Loucy (cell line): Measurements from ENCODE around the gene GNAQ.

Source experiments
- H2AFZ ChIP-seq: fragments of 200-600 bp; sonication (generic); 2 replicates; pipeline ENCODE4 v1.6.0; 2016; ENCODE audit warnings: antibody characterized with exemption, mild to moderate bottlenecking, low read length, moderate library complexity
- H3F3A ChIP-seq: fragments of 200-600 bp; 2 replicates; pipeline ENCODE4 v1.6.0; 2016; ENCODE audit warnings: antibody characterized with exemption, low read depth, mild to moderate bottlenecking
- H3K27me3 ChIP-seq: fragments of 200-600 bp; sonication (generic); 2 replicates; pipeline ENCODE4 v1.6.1; 2014; ENCODE audit warnings: low read length, mild to moderate bottlenecking; ENCODE audit not compliant: insufficient read depth, poor library complexity, severe bottlenecking
- H3K36me3 ChIP-seq: fragments of 200-600 bp; sonication (generic); 2 replicates; pipeline ENCODE4 v1.6.1; 2016; ENCODE audit warnings: low read length; ENCODE audit not compliant: insufficient read depth
- H3K4me1 ChIP-seq: fragments of 200-600 bp; sonication (generic); 2 replicates; pipeline ENCODE4 v1.5.1; 2014; ENCODE audit warnings: low read length, mild to moderate bottlenecking; ENCODE audit not compliant: insufficient read depth, poor library complexity, severe bottlenecking
- H3K4me2 ChIP-seq: fragments of 200-600 bp; sonication (generic); 2 replicates; pipeline ENCODE4 v1.6.0; 2014; ENCODE audit warnings: antibody characterized with exemption, low read length, low read depth, mild to moderate bottlenecking; ENCODE audit not compliant: poor library complexity, severe bottlenecking
- H3K4me3 ChIP-seq: fragments of 200-600 bp; sonication (generic); 2 replicates; pipeline ENCODE4 v1.5.1; 2014; ENCODE audit warnings: low read length, mild to moderate bottlenecking, mixed read lengths; ENCODE audit not compliant: poor library complexity, severe bottlenecking
- H3K79me2 ChIP-seq: fragments of 200-600 bp; sonication (generic); 2 replicates; pipeline ENCODE4 v1.6.1; 2014; ENCODE audit warnings: low read length; ENCODE audit not compliant: insufficient read depth
- H3K9ac ChIP-seq: fragments of 200-600 bp; sonication (generic); 2 replicates; pipeline ENCODE4 v1.6.0; 2014; ENCODE audit warnings: mild to moderate bottlenecking, low read depth, low read length, moderate library complexity; ENCODE audit not compliant: poor library complexity, severe bottlenecking
- H3K9me2 ChIP-seq: fragments of 200-600 bp; sonication (generic); replicated peaks from 2 replicates; pipeline ENCODE4 v1.6.1; 2016; ENCODE audit warnings: low read depth, low read length, mixed read lengths
- H3K9me3 ChIP-seq: fragments of 200-600 bp; sonication (generic); 2 replicates; pipeline ENCODE4 v1.6.1; 2014; ENCODE audit warnings: mild to moderate bottlenecking, antibody characterized with exemption, low read length, low read depth; ENCODE audit not compliant: insufficient read depth
- H4K20me1 ChIP-seq: fragments of 200-600 bp; sonication (generic); 2 replicates; pipeline ENCODE4 v1.6.0; 2014; ENCODE audit warnings: antibody characterized with exemption, low read length, mild to moderate bottlenecking; ENCODE audit not compliant: insufficient read depth, poor library complexity, severe bottlenecking
- CTCF ChIP-seq: fragments of 200-600 bp; sonication (generic); conservative IDR thresholded peaks from 2 replicates; pipeline ENCODE4 v1.5.1; 2014; ENCODE audit warnings: mild to moderate bottlenecking, antibody characterized with exemption, low read length
- EZH2phosphoT487 ChIP-seq: fragments of 200-600 bp; IDR thresholded peaks from 2 replicates; pipeline ENCODE4 v1.6.1; 2018; ENCODE audit warnings: antibody characterized with exemption, mild to moderate bottlenecking, moderate library complexity, borderline replicate concordance

Gene GNAQ

GRCh38 chr9:77807846-77808750 lies 223.5 kb downstream of the GNAQ start:
- TF ChIP-seq EZH2phosphoT487 (no peak), CTCF (no peak)
- peaks cover 47% of the 10 kb centered on the region for H4K20me1 ChIP-seq
- H3K79me2 ChIP-seq = peaks cover 45% of the 10 kb centered on the region
- peak overlapping the region; percentile 52 for H3K4me3 ChIP-seq
- no peaks in the 10 kb centered on the region for H3K9me2 ChIP-seq
- peaks cover 71% of the 10 kb centered on the region for H3K36me3 ChIP-seq
- peak overlapping the region; percentile 75 for H3K4me2 ChIP-seq
- H3K4me1 ChIP-seq = peaks cover 37% of the 10 kb centered on the region
- no peaks in the 10 kb centered on the region for H3K27me3 ChIP-seq
- peak overlapping the region; percentile 62 for H3K9ac ChIP-seq
- no peaks in the 10 kb centered on the region for H3K9me3 ChIP-seq
- H3F3A ChIP-seq = peaks cover 19% of the 10 kb centered on the region
- no peak overlapping the region for H2AFZ ChIP-seq

GRCh38 chr9:77807281-77807683 lies 224.3 kb downstream of the GNAQ start:
- Histone ChIP-seq H3K9ac (peak overlapping the region; percentile 62), H3F3A (peaks cover 19% of the 10 kb centered on the region), H3K4me3 (peak overlapping the region; percentile 52), H3K36me3 (peaks cover 72% of the 10 kb centered on the region), H4K20me1 (peaks cover 46% of the 10 kb centered on the region), H3K9me2 (no peaks in the 10 kb centered on the region), H3K4me2 (peak overlapping the region; percentile 75), H3K9me3 (no peaks in the 10 kb centered on the region), H3K27me3 (no peaks in the 10 kb centered on the region), H3K79me2 (peaks cover 51% of the 10 kb centered on the region), H3K4me1 (peaks cover 37% of the 10 kb centered on the region), H2AFZ (no peak overlapping the region)
- TF ChIP-seq CTCF (no peak), EZH2phosphoT487 (no peak)

DNA sequence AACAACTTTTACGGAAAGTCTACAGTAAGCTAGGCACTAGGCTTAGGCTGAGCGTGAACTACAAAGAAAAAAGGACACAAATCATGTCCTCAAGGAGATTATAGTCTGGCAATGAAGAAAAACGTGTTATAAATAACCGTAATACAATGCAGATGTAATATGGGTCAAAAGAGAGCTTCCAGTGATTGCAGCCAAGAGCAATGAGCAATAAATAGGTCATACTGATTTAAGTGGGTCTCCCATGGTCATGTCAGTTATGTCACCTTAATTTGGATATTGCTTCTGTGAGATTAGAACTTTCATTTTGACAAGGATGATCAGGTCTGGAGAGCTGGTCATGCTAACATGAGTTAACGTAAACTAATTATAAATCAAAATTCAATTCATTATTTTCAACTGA lies 224.9 kb downstream of the GNAQ start:
- H3K9me2 ChIP-seq = no peaks in the 10 kb centered on the region
- H4K20me1 ChIP-seq = peaks cover 40% of the 10 kb centered on the region
- no peaks in the 10 kb centered on the region for H3K9me3 ChIP-seq
- no peak for TF ChIP-seq CTCF
- no peak for TF ChIP-seq EZH2phosphoT487
- H2AFZ ChIP-seq = no peak overlapping the region
- no peaks in the 10 kb centered on the region for H3K27me3 ChIP-seq
- H3K4me1 ChIP-seq = peaks cover 38% of the 10 kb centered on the region
- peaks cover 68% of the 10 kb centered on the region for H3K36me3 ChIP-seq
- peak overlapping the region; percentile 62 for H3K9ac ChIP-seq
- peak overlapping the region; percentile 52 for H3K4me3 ChIP-seq
- peaks cover 19% of the 10 kb centered on the region for H3F3A ChIP-seq
- peaks cover 54% of the 10 kb centered on the region for H3K79me2 ChIP-seq
- H3K4me2 ChIP-seq = peak overlapping the region; percentile 75
